ENCODE results near the gene PSMB1. TPM values are rescaled to one million over a fixed set of nuclear protein-coding genes. Genes with fewer than 3 reads are reported as not detected.

PSMB1 gene
- total RNA-seq, 2 donors from 2014 or later, result 239 to 243 TPM

DNA sequence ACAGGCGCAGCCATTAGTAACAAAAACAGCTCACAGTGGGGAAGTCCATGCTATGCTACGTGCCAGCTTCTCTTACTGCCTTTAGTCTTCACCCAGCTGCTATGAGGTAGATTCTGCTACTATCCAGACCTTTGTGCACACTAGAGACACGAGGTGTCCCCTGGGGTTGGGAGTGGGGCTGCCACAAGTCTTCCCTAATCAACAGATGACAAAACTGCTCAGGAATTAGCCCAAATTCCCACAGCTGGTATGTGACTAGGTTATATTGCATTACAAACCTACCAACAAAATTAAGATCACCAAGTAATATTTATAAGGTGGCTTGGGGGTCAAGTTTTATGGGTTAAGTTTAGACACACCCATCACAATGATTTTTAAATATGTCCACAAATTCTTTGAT, 63.3 kb downstream of the PSMB1 start:
- Histone ChIP-seq H3K36me3 (ENCODE audit: control insufficient read depth, insufficient read depth, low read length) (no peaks in the 10 kb centered on the region), H3K4me1 (ENCODE audit: control insufficient read depth, insufficient read depth, low read length) (no peaks in the 10 kb centered on the region), H3K4me3 (ENCODE audit: low read length) (no peak overlapping the region), H3K9me3 (ENCODE audit: control insufficient read depth, low read length) (no peaks in the 10 kb centered on the region), H3K27ac (ENCODE audit: low read depth, low read length) (no peak overlapping the region), H3K27me3 (ENCODE audit: control insufficient read depth, insufficient read depth, low read length, poor library complexity, severe bottlenecking) (no peaks in the 10 kb centered on the region), H3K9ac (ENCODE audit: extremely low read depth, low read length, poor library complexity, severe bottlenecking) (no peak overlapping the region)
- Mint-ChIP-seq H3K9me3 (no peaks in the 10 kb centered on the region), H3K4me1 (peaks cover 6% of the 10 kb centered on the region), H3K4me3 (no peak overlapping the region), H3K27ac (no peak overlapping the region), H3K36me3 (ENCODE audit: low read depth) (no peaks in the 10 kb centered on the region), H3K27me3 (ENCODE audit: insufficient read depth) (peaks cover 10% of the 10 kb centered on the region)
- DNase-seq, result no peak
- 85 to 94% methylated on average over 2 to 3 of the region's 3 CpGs for WGBS, 2 experiments (ENCODE audit: insufficient coverage in 1 of 2, insufficient read length in 1 of 2)
- TF ChIP-seq, protein P1, sequence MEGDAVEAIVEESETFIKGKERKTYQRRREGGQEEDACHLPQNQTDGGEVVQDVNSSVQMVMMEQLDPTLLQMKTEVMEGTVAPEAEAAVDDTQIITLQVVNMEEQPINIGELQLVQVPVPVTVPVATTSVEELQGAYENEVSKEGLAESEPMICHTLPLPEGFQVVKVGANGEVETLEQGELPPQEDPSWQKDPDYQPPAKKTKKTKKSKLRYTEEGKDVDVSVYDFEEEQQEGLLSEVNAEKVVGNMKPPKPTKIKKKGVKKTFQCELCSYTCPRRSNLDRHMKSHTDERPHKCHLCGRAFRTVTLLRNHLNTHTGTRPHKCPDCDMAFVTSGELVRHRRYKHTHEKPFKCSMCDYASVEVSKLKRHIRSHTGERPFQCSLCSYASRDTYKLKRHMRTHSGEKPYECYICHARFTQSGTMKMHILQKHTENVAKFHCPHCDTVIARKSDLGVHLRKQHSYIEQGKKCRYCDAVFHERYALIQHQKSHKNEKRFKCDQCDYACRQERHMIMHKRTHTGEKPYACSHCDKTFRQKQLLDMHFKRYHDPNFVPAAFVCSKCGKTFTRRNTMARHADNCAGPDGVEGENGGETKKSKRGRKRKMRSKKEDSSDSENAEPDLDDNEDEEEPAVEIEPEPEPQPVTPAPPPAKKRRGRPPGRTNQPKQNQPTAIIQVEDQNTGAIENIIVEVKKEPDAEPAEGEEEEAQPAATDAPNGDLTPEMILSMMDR (conservative IDR thresholded peaks at IDR 0.05), result no peak

GRCh38 chr6:170487707-170488329, 65.3 kb downstream of the PSMB1 start:
- Mint-ChIP-seq H3K4me3 (no peak overlapping the region), H3K27me3 (ENCODE audit: insufficient read depth) (peaks cover 2% of the 10 kb centered on the region), H3K27ac (no peak overlapping the region), H3K9me3 (peaks cover 6% of the 10 kb centered on the region), H3K36me3 (ENCODE audit: low read depth) (peaks cover 2% of the 10 kb centered on the region), H3K4me1 (peaks cover 6% of the 10 kb centered on the region)
- Histone ChIP-seq H3K9me3 (ENCODE audit: control insufficient read depth, low read length) (no peaks in the 10 kb centered on the region), H3K4me3 (ENCODE audit: low read length) (no peak overlapping the region), H3K27ac (ENCODE audit: low read depth, low read length) (no peak overlapping the region), H3K27me3 (ENCODE audit: control insufficient read depth, insufficient read depth, low read length, poor library complexity, severe bottlenecking) (no peaks in the 10 kb centered on the region), H3K4me1 (ENCODE audit: control insufficient read depth, insufficient read depth, low read length) (no peaks in the 10 kb centered on the region), H3K9ac (ENCODE audit: extremely low read depth, low read length, poor library complexity, severe bottlenecking) (no peak overlapping the region), H3K36me3 (ENCODE audit: control insufficient read depth, insufficient read depth, low read length) (no peaks in the 10 kb centered on the region)
- WGBS, 2 experiments (ENCODE audit: insufficient coverage in 1 of 2, insufficient read length in 1 of 2), result 90 to 100% methylated on average over 3 to 4 of the region's 4 CpGs
- DNase-seq, result no peak
- TF ChIP-seq, protein P1 (conservative IDR thresholded peaks at IDR 0.05), result no peak

- no peaks in the 10 kb centered on the region for H3K27me3 Mint-ChIP-seq (ENCODE audit: insufficient read depth)
These were observed 67.9 kb downstream of the PSMB1 start for GRCh38 chr6:170485159-170485558.

More at GRCh38 chr6:170485159-170485558, 67.9 kb downstream of the PSMB1 start:
- TF ChIP-seq, protein P1 (conservative IDR thresholded peaks at IDR 0.05), result no peak
- Histone ChIP-seq H3K27me3 (ENCODE audit: control insufficient read depth, insufficient read depth, low read length, poor library complexity, severe bottlenecking) (no peaks in the 10 kb centered on the region), H3K9ac (ENCODE audit: extremely low read depth, low read length, poor library complexity, severe bottlenecking) (no peak overlapping the region), H3K4me3 (ENCODE audit: low read length) (no peak overlapping the region), H3K27ac (ENCODE audit: low read depth, low read length) (no peak overlapping the region), H3K4me1 (ENCODE audit: control insufficient read depth, insufficient read depth, low read length) (no peaks in the 10 kb centered on the region), H3K9me3 (ENCODE audit: control insufficient read depth, low read length) (no peaks in the 10 kb centered on the region), H3K36me3 (ENCODE audit: control insufficient read depth, insufficient read depth, low read length) (no peaks in the 10 kb centered on the region)
- Mint-ChIP-seq H3K27ac (no peak overlapping the region), H3K36me3 (ENCODE audit: low read depth) (peaks cover 2% of the 10 kb centered on the region), H3K9me3 (peaks cover 18% of the 10 kb centered on the region), H3K4me3 (no peak overlapping the region), H3K4me1 (peaks cover 6% of the 10 kb centered on the region)
- 74 to 92% methylated on average over 2 to 5 of the region's 5 CpGs for WGBS, 2 experiments (ENCODE audit: insufficient coverage in 1 of 2, insufficient read length in 1 of 2)
- peak; percentile 45 for DNase-seq

Other genes starting within 250 kb of the PSMB1 start
- 10 to 100 TPM; 25.7 to 27.5 TPM for gene FAM120B, start 246.5 kb downstream of the PSMB1 start, total RNA-seq
- gene TBP, start 1.1 kb upstream of the PSMB1 start, total RNA-seq, result 10 to 100 TPM; 21.6 to 28.0 TPM
- 10 to 100 TPM; 72.2 to 72.7 TPM for gene PDCD2, start 31.3 kb upstream of the PSMB1 start, total RNA-seq